GM12801 (cell line): ENCODE data around the gene IGSF11.

Source experiments
- CTCF ChIP-seq: IDR thresholded peaks from one replicate; pipeline ENCODE4 v1.5.1; 2011; ENCODE audit warnings: control low read depth; ENCODE audit not compliant: insufficient read length; ENCODE audit errors: extremely low read depth

The IGSF11 gene

GRCh38 chr3:118986734-118987133 is 47.9 kb downstream of the IGSF11 start:
- no peak for TF ChIP-seq CTCF

- no peak for TF ChIP-seq CTCF
Measured at GRCh38 chr3:118984699-118985098, 49.9 kb downstream of the IGSF11 start.

GRCh38 chr3:118981494-118982134 is 53.0 kb downstream of the IGSF11 start:
- TF ChIP-seq CTCF: no peak

GRCh38 chr3:118980832-118981231 is 53.8 kb downstream of the IGSF11 start:
- TF ChIP-seq CTCF: no peak

- TF ChIP-seq CTCF: no peak
Measured at GRCh38 chr3:118978393-118978758, 56.3 kb downstream of the IGSF11 start.

- TF ChIP-seq CTCF: no peak
Measured at GRCh38 chr3:118977671-118978392, 56.8 kb downstream of the IGSF11 start.

- TF ChIP-seq CTCF: no peak
Measured at GRCh38 chr3:118977118-118977517, 57.5 kb downstream of the IGSF11 start.
